ENCODE data around the gene QRFP.

DNA sequence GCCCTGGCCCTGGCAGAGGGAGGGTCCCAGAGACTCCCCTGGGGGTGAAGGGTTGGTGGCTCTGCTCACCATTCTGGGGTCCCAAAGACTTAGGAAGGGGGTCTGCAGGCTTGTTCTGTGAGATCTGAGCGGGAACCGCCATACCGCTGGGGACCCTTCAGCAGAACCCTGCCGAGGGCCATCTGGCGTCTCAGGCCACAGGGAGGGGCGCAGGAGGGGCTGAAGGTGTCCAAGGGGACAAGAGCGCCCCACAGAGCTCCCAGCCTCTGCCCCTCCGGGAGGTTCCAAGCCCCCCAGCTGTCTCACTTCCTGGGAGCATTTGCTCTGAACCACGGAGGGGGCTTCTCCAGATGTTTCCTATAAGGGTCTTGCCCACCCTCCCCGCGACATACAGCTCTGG lies 37.6 kb upstream of the QRFP start:
- TF ChIP-seq POLR2A (IDR thresholded peaks at IDR 0.05; ENCODE audit: borderline replicate concordance, extremely low read depth, insufficient read depth, insufficient read length) (no peak), EZH2phosphoT487 (IDR thresholded peaks at IDR 0.05; ENCODE audit: borderline replicate concordance) (no peak), EZH2 (IDR thresholded peaks at IDR 0.05) (no peak), TCF7L2 (IDR thresholded peaks at IDR 0.05; ENCODE audit: borderline replicate concordance, extremely low read depth, insufficient read depth, insufficient read length) (no peak), RAD21 (IDR thresholded peaks at IDR 0.05; ENCODE audit: low read depth) (no peak), POLR2AphosphoS5 (IDR thresholded peaks at IDR 0.05; ENCODE audit: low read depth, low read length) (no peak), JUND (IDR thresholded peaks at IDR 0.05) (no peak)
- TF ChIP-seq, protein P1, sequence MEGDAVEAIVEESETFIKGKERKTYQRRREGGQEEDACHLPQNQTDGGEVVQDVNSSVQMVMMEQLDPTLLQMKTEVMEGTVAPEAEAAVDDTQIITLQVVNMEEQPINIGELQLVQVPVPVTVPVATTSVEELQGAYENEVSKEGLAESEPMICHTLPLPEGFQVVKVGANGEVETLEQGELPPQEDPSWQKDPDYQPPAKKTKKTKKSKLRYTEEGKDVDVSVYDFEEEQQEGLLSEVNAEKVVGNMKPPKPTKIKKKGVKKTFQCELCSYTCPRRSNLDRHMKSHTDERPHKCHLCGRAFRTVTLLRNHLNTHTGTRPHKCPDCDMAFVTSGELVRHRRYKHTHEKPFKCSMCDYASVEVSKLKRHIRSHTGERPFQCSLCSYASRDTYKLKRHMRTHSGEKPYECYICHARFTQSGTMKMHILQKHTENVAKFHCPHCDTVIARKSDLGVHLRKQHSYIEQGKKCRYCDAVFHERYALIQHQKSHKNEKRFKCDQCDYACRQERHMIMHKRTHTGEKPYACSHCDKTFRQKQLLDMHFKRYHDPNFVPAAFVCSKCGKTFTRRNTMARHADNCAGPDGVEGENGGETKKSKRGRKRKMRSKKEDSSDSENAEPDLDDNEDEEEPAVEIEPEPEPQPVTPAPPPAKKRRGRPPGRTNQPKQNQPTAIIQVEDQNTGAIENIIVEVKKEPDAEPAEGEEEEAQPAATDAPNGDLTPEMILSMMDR (IDR thresholded peaks at IDR 0.05 in 2 of 3, conservative IDR thresholded peaks at IDR 0.05 in 1 of 3; ENCODE audit: borderline replicate concordance in 1 of 3, insufficient read depth in 1 of 3, low read depth in 2 of 3, low read length in 2 of 3) = no peak
- TF ChIP-seq, protein P2, sequence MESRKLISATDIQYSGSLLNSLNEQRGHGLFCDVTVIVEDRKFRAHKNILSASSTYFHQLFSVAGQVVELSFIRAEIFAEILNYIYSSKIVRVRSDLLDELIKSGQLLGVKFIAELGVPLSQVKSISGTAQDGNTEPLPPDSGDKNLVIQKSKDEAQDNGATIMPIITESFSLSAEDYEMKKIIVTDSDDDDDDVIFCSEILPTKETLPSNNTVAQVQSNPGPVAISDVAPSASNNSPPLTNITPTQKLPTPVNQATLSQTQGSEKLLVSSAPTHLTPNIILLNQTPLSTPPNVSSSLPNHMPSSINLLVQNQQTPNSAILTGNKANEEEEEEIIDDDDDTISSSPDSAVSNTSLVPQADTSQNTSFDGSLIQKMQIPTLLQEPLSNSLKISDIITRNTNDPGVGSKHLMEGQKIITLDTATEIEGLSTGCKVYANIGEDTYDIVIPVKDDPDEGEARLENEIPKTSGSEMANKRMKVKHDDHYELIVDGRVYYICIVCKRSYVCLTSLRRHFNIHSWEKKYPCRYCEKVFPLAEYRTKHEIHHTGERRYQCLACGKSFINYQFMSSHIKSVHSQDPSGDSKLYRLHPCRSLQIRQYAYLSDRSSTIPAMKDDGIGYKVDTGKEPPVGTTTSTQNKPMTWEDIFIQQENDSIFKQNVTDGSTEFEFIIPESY (IDR thresholded peaks at IDR 0.05; ENCODE audit: extremely low read depth, insufficient replicate concordance, low read length) = no peak
- TF ChIP-seq, protein P3, sequence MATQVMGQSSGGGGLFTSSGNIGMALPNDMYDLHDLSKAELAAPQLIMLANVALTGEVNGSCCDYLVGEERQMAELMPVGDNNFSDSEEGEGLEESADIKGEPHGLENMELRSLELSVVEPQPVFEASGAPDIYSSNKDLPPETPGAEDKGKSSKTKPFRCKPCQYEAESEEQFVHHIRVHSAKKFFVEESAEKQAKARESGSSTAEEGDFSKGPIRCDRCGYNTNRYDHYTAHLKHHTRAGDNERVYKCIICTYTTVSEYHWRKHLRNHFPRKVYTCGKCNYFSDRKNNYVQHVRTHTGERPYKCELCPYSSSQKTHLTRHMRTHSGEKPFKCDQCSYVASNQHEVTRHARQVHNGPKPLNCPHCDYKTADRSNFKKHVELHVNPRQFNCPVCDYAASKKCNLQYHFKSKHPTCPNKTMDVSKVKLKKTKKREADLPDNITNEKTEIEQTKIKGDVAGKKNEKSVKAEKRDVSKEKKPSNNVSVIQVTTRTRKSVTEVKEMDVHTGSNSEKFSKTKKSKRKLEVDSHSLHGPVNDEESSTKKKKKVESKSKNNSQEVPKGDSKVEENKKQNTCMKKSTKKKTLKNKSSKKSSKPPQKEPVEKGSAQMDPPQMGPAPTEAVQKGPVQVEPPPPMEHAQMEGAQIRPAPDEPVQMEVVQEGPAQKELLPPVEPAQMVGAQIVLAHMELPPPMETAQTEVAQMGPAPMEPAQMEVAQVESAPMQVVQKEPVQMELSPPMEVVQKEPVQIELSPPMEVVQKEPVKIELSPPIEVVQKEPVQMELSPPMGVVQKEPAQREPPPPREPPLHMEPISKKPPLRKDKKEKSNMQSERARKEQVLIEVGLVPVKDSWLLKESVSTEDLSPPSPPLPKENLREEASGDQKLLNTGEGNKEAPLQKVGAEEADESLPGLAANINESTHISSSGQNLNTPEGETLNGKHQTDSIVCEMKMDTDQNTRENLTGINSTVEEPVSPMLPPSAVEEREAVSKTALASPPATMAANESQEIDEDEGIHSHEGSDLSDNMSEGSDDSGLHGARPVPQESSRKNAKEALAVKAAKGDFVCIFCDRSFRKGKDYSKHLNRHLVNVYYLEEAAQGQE (IDR thresholded peaks at IDR 0.05; ENCODE audit: low read depth) = no peak
- TF ChIP-seq, protein P4, sequence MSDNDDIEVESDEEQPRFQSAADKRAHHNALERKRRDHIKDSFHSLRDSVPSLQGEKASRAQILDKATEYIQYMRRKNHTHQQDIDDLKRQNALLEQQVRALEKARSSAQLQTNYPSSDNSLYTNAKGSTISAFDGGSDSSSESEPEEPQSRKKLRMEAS (IDR thresholded peaks at IDR 0.05) = no peak
